Measurements from ENCODE around the gene ALDH1B1. TPM values are rescaled to one million over a fixed set of nuclear protein-coding genes. Genes with fewer than 3 reads are reported as not detected.
A peak's percentile ranks its signal among the peaks of the same experiment; 100 is the strongest.

The ALDH1B1 gene
- total and polyA plus RNA-seq, 9 of the 15 experiments (the other 6 are each of a cell fraction or from before 2014, with no cell fraction given): 8.6 to 46.5 (median 30.8) TPM

DNA sequence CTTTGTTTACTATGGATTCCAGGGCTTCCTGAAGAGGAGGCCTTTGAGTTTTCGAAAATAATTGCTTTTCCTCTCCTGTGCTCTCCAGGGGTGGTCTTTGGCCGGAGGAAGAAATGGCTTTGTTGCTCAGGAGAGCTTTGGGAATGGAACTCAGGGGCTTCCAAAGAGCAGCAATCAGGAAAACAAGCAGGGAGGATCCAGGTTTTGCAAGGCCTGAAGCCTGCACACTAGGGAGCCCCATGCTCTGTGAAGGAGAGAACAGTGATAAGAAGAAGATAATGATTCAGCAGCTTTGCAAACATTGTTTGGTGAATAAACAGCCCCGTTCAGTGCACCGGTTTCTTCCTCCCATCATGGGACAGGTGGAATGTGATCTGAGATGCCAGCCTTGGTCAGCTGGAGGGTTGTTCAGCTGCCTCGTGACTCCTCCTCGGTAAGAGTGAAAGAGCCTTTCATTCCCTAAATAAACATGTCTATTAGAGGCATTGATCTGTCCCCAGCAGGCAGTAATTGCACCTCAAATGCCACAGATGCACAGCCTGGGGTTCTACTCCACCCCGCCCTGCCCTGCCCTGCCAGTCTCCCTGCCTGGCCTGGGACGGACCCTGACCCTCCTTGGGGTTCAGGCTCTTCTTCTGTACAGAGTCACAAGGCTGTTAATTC is 11.5 kb upstream of the ALDH1B1 start (continued):
- TF ChIP-seq CEBPG (CRISPR knock-in tag; IDR thresholded peaks at IDR 0.05): no peak
- TF ChIP-seq CEBPG (tag; conservative IDR thresholded peaks at IDR 0.05 in 1 of 2, IDR thresholded peaks at IDR 0.05 in 1 of 2): 0 out of 4 replicates have a peak, but pooled peaks of 1 of the 2 experiments have one; percentile 8
- TF ChIP-seq CBFA2T3 (IDR thresholded peaks at IDR 0.05): peak; percentile 59

DNA sequence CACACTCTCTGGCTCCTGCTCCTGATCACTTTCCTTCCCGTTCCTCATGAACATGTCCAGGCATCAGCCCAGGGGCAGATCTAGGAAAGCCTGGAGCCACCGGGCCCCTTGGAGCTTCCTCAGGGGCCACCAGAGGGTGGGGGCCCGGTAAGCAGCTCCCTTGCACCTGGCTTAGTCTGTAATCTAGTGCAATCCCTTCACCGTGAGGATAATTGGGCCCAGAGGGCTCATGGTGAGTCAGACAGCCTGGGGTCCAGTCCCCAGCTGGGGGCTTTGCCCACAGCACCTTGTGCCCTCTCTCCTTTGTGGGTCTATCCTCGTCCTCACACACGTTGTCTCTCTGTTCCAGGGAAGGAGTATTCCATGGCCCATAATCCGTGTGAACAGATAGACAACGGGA is 10.4 kb upstream of the ALDH1B1 start:
- no TSS peak for BruUV-seq (replicated peaks)
- Histone ChIP-seq H3K9me1 (ENCODE audit: control insufficient read depth, insufficient read depth, low read length) (no peaks in the 10 kb centered on the region), H2AFZ (ENCODE audit: low read depth, low read length) (0 out of 2 replicates have a peak overlapping the region, but pooled peaks have one; percentile 28), H3K27ac (ENCODE audit: extremely low read depth, low read depth, low read length) (no peak overlapping the region), H3K9me3 (replicated peaks; ENCODE audit: control insufficient read depth, insufficient read depth, low read depth, low read length) (no peaks in the 10 kb centered on the region), H3K4me3 (no peak overlapping the region), H3K36me3 (ENCODE audit: control insufficient read depth, insufficient read depth, low read length) (no peaks in the 10 kb centered on the region), H3K4me2 (ENCODE audit: insufficient read depth, low read length) (no peak overlapping the region), H3K4me1 (replicated peaks in 1 of 2; ENCODE audit: control insufficient read depth in 2 of 2, insufficient read depth in 2 of 2, low read length in 2 of 2) (peaks cover 13 to 16% of the 10 kb centered on the region in 2 experiments; a peak in 3 of 5 replicates), H4K20me1 (replicated peaks; ENCODE audit: control insufficient read depth, insufficient read depth, low read length) (no peaks in the 10 kb centered on the region), H3K9ac (ENCODE audit: insufficient read depth in 1 of 2, low read depth in 2 of 2, low read length in 2 of 2) (no peak overlapping the region), H3K79me2 (ENCODE audit: control insufficient read depth, insufficient read depth, low read length) (no peaks in the 10 kb centered on the region), H3K27me3 (ENCODE audit: control insufficient read depth in 2 of 2, insufficient read depth in 2 of 2, low read length in 2 of 2) (no peaks in the 10 kb centered on the region)
- 40% methylated on average over 8 of the region's 8 CpGs for WGBS (ENCODE audit: insufficient coverage, low coverage, missing lambda C conversion rate)
- DNase-seq (ENCODE audit: extremely low read depth in 1 of 4, low spot score in 3 of 4) (no peak), ATAC-seq (no peak), FAIRE-seq (no peak)
- in situ Hi-C loops (cut with MboI): no loop called here
- POLR2A ChIA-PET: no interaction called here
- intact Hi-C loops (cut with micrococcal nuclease): no loop called here
- CTCF ChIA-PET (ENCODE audit: low intra/inter-chr PET ratio): no interaction called here
- TF ChIP-seq KDM4B (IDR thresholded peaks at IDR 0.05; ENCODE audit: borderline replicate concordance in 2 of 2, low read depth in 1 of 2): no peak
- TF ChIP-seq, protein P1, sequence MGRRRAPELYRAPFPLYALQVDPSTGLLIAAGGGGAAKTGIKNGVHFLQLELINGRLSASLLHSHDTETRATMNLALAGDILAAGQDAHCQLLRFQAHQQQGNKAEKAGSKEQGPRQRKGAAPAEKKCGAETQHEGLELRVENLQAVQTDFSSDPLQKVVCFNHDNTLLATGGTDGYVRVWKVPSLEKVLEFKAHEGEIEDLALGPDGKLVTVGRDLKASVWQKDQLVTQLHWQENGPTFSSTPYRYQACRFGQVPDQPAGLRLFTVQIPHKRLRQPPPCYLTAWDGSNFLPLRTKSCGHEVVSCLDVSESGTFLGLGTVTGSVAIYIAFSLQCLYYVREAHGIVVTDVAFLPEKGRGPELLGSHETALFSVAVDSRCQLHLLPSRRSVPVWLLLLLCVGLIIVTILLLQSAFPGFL (CRISPR knock-in tag; IDR thresholded peaks at IDR 0.05): no peak
- no peak for TF ChIP-seq TARDBP (IDR thresholded peaks at IDR 0.05)
- TF ChIP-seq, protein P2, sequence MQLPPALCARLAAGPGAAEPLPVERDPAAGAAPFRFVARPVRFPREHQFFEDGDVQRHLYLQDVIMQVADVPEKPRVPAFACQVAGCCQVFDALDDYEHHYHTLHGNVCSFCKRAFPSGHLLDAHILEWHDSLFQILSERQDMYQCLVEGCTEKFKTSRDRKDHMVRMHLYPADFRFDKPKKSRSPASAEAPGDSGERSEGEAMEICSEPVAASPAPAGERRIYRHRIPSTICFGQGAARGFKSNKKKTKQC (CRISPR knock-in tag; IDR thresholded peaks at IDR 0.05): no peak
- TF ChIP-seq HMGN3 (IDR thresholded peaks at IDR 0.05; ENCODE audit: borderline replicate concordance, extremely low read depth, insufficient read length, low read depth, low read length): no peak
- TF ChIP-seq, protein P3, sequence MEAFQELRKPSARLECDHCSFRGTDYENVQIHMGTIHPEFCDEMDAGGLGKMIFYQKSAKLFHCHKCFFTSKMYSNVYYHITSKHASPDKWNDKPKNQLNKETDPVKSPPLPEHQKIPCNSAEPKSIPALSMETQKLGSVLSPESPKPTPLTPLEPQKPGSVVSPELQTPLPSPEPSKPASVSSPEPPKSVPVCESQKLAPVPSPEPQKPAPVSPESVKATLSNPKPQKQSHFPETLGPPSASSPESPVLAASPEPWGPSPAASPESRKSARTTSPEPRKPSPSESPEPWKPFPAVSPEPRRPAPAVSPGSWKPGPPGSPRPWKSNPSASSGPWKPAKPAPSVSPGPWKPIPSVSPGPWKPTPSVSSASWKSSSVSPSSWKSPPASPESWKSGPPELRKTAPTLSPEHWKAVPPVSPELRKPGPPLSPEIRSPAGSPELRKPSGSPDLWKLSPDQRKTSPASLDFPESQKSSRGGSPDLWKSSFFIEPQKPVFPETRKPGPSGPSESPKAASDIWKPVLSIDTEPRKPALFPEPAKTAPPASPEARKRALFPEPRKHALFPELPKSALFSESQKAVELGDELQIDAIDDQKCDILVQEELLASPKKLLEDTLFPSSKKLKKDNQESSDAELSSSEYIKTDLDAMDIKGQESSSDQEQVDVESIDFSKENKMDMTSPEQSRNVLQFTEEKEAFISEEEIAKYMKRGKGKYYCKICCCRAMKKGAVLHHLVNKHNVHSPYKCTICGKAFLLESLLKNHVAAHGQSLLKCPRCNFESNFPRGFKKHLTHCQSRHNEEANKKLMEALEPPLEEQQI (IDR thresholded peaks at IDR 0.05): no peak
- no peak for TF ChIP-seq RFX5 (IDR thresholded peaks at IDR 0.05; ENCODE audit: low read depth, low read length)
- TF ChIP-seq ZNF23 (CRISPR knock-in tag; IDR thresholded peaks at IDR 0.05): no peak
- TF ChIP-seq, protein P4, sequence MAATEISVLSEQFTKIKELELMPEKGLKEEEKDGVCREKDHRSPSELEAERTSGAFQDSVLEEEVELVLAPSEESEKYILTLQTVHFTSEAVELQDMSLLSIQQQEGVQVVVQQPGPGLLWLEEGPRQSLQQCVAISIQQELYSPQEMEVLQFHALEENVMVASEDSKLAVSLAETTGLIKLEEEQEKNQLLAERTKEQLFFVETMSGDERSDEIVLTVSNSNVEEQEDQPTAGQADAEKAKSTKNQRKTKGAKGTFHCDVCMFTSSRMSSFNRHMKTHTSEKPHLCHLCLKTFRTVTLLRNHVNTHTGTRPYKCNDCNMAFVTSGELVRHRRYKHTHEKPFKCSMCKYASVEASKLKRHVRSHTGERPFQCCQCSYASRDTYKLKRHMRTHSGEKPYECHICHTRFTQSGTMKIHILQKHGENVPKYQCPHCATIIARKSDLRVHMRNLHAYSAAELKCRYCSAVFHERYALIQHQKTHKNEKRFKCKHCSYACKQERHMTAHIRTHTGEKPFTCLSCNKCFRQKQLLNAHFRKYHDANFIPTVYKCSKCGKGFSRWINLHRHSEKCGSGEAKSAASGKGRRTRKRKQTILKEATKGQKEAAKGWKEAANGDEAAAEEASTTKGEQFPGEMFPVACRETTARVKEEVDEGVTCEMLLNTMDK (IDR thresholded peaks at IDR 0.05; ENCODE audit: borderline replicate concordance, insufficient read depth, low read depth, low read length, poor library complexity, severe bottlenecking): no peak
